ENCODE measurements around the gene GLIS2.

GLIS2 gene

DNA sequence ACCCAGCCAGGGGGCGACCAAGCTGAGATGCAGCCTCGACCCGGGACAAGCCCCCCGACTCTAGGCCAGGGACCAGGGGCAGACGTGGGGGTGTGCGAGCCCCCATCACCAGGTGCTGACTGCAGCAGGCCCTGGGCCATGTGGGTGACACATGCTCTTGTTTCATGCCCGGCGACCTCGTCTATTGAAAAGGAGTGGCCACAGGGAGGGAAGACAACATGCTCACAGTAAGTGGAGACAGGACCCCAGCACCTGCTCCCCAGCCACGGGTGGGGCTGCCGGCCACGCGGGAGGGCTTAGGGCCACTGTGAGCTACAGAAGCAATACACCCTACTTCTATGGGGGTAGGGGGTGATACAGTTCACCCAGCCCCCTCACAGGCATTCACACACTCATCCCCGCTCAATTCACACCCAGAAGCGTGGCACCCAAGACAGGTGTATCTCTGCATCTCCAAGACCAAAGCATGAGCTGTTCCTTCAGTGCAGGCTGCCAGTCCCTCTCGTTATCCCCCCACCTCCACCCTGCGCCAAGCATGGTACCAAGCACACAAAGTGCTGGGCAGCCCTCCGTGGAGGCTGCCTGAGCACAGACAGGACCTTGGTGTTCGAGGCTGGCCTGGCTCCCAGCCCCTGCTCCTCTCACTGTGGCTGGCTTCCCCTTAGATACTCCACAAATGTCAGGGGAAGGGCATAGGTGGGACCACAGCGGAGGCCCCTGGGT lies 69.4 kb downstream of the GLIS2 start:
- no peak for DNase-seq

GRCh38 chr16:4385789-4386450 lies 70.1 kb downstream of the GLIS2 start:
- no peak for DNase-seq

DNA sequence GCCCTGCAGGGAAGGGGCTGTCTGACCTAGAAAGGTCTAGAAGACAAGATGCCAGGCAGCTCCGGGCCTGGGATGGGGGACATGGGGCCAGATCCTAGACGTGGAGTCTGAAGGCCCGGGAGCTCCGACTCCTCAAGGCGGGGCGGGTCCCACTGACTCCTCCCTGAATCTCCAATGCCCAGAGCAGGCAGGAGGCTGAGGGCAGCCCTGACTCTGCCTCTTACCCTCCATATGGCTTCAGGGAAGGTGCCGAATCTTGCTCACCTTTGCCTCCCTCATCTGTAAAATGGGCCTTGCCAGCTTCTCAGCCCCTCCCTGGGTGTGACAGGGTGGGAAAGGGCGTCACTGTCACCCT lies 70.6 kb downstream of the GLIS2 start:
- DNase-seq: no peak

- DNase-seq: no peak
These were observed 71.2 kb downstream of the GLIS2 start for GRCh38 chr16:4386951-4387565.

- DNase-seq: no peak
These were observed 71.9 kb downstream of the GLIS2 start for GRCh38 chr16:4387781-4388180.

DNA sequence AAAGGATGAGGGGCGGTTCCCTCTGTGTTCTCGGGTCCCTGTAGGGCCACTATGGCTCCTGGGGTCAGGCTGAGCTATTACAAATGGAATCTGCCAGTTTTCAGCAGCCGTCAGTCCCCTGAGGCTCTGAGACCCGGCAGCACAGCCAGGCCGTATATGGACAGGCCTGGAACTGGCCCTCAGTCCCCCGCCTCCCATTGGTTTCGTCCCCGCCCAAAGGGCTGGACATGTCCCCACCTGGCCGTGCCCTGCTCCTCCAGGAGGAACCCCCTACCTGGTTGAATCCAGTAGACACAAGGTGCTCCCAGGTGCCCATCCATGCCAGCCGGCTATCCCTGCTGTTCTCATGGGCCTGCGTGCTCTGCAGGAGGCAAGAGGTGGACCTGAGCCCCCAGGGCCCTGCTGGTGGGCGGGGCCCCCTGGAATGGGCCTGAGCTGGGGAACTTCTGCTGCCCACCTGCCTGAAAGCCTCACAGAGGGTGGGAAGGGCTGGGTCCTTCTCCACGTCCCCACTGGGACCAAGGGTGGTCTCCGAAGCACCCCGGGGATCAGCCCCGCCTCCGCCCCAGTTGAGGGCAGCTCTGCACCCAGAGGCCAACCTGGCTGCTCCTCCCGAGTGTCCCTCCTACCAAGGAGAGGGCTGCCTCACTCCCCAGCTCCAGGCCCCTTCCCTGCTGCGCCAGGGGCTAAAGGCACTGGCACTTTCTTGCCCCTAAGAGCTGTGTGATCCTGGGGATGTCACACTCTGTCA lies 72.6 kb downstream of the GLIS2 start:
- no peak for DNase-seq

All from NCI-H526 (cell line).